Erythroblast (primary cell): ENCODE results near the gene VRK3.
"Not testable (repeated sequence)": the region's sequence is repeated elsewhere in the genome, so short reads cannot be mapped to it uniquely, and the experiment has no call there.

Source experiments
- DNase-seq, 2 experiments: peaks; one replicate each; lab custom pipeline; 2025; lab: John Stamatoyannopoulos, UW
- GATA1 ChIP-seq: IDR thresholded peaks from 2 replicates; pipeline ENCODE4 v1.6.1; 2011; ENCODE audit warnings: low read depth, mild to moderate bottlenecking, control low read depth, low read length, moderate library complexity
- POLR2A ChIP-seq: IDR thresholded peaks from 2 replicates; pipeline ENCODE4 v1.6.1; 2011; ENCODE audit warnings: mild to moderate bottlenecking, low read length

VRK3 gene

GRCh38 chr19:49968279-49968922 lies 56.8 kb downstream of the VRK3 start:
- no peak for TF ChIP-seq POLR2A
- no peak for TF ChIP-seq GATA1
- DNase-seq: no peak

GRCh38 chr19:49960980-49961379 lies 64.2 kb downstream of the VRK3 start, which contains the start of gene SIGLEC11:
Gene SIGLEC11, minus strand, starts transcription at chr19:49961172. Its CDS starts 91 bp downstream, at chr19:49961081.
- DNase-seq: not testable (repeated sequence)

DNA sequence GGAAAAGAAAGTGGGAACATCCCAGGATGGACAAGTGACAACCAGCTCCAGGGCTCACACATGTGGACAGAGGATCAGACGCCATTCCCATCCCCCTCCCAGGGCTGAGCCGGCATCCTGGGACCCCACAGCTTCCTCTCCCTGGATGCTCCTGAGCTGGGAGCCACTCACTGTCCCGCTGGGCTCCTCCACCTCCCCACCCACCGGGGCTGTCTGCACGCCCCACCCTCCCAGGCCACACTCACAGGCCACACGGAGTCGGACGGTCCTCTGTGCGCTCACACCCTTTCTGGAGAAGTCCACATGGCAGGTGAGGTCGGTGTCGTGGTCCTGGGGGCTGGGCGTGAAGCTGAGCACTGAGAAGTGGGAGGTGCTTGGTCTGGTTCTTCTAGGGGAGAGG lies 65.3 kb downstream of the VRK3 start:
- not testable (repeated sequence) for DNase-seq

- not testable (repeated sequence) for DNase-seq
These were observed 66.6 kb downstream of the VRK3 start for GRCh38 chr19:49958596-49958995.

DNA sequence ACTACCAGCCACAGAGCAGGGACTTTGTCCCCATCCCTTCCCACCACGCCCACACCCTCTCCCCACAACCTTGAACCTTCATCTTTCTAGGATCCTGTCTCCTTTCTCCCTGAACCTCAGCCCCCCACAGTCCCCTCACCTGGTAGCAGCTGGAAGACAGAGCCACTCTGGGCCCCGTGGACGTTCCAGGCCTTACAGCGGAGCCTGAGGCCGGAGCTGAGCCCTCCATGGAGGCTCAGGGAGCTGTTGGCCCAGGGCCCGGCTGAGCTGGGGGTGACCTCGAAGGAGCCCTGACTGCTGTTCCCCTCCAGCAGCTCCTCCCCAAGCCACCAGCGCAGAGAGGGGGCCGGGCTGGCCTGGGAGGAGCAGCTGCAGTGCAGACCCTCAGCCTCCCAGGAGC lies 67.0 kb downstream of the VRK3 start:
- not testable (repeated sequence) for DNase-seq

DNA sequence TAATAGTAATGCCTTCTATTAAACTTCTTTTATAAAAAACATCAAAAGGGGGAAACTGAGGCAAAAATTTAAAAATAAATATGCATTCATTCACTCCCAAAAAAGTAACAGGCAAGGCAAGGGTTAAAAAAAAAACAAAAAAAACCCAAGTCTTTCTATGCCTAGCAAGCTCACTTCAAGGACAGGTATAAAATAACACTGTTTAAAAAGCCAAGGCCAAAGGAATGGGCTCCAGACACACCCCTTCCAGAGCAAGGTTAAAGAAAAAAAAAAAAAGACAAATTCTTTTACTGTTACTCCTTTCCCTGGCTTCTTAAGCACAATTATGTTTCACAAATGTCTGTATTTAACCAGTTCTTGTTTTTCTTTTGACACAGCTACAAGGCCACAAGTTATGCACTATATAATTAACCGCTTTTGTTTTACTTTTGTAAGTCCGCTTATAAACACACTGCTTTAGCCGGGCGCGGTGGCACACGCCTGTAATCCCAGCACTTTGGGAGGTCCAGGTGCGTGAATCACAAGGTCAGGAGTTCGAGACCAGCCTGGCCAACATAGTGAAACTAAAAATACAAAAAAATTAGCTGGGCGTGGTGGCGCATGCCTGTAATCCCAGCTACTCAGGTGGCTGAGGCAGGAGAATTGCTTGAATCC lies 67.8 kb downstream of the VRK3 start:
- no peak for TF ChIP-seq GATA1
- no peak for TF ChIP-seq POLR2A
- no peak for DNase-seq

DNA sequence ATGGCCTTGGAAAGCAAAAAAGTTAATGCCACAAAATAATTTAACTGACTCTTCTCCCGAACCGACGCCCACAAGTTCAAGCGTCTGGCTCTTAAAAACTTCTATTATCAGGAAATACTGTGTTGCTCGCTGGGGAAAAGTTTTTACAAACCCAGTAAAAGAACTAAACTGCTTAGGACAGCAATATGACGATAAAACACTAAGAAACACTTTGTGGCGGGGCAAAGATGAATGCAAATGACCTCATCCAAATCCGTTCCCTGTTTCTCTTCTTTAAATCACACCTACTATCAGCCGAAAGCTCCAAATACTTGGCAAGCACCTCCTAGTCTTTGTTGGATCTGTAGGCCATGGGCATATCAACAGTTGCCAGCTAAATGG lies 69.1 kb downstream of the VRK3 start:
- DNase-seq: no peak
- no peak for TF ChIP-seq POLR2A
- no peak for TF ChIP-seq GATA1

- no peak for DNase-seq
- no peak for TF ChIP-seq POLR2A
- no peak for TF ChIP-seq GATA1
These were observed 70.2 kb downstream of the VRK3 start for GRCh38 chr19:49954933-49955332.

- TF ChIP-seq GATA1: no peak
- TF ChIP-seq POLR2A: no peak
- DNase-seq: no peak
These were observed 70.9 kb downstream of the VRK3 start for GRCh38 chr19:49954092-49954829.

DNA sequence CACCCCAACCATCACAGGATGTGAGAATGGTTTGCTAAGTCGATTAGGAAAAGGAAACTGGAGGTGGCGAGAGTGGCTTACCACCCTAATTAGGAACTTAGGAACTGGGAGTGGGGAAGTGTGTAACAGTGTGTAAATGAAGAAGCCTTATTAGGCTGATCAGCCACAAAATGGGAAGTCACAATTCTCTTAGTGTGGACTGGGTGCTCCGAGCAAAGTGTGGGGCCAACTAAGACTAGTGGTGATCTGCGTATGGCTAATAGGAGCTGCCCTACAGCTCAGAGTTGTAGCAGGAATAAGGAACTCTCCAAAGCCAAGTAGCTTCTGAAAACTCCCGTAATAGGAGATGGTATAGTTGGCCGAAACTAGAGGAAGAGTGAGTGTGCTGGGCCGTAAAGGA lies 71.8 kb downstream of the VRK3 start:
- no peak for DNase-seq
- TF ChIP-seq GATA1 (no peak), POLR2A (no peak)

DNA sequence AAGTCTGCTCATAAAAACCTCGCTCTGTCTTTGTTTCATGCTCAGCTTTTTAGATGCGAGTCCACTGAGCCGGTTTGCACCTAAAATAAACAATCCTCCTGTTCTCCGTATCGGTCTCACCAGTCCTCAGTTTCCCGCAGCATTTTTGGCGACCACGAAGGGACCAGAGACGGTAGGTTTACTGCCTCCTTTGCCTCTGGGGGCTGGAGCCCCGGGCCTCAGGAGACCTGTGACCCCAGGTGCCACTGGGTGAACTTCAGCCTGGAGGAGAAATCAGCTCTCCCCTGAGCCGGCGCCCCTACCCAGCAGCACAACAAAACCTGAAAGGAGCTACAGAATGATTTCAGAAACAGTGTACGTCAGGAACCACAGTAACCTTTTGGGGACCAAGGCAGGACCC lies 72.3 kb downstream of the VRK3 start:
- TF ChIP-seq POLR2A: no peak
- TF ChIP-seq GATA1: no peak
- DNase-seq: no peak

DNA sequence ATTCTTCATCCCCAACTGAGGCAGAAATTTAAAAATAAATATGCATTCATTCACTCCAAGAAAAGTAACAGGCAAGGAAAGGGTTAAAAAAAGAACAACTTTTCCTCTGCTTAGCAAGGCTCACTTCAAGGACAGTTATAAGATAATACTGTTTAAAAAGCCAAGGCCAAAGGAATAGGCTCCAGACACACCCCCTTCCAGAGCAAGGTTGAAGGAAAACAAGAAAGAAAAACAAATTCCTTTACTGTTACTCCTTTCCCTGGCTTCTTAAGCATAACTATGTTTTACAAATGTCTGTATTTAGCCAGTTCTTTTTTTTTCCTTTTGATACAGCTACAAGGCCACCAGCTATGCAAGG lies 72.7 kb downstream of the VRK3 start:
- TF ChIP-seq POLR2A: no peak
- no peak for TF ChIP-seq GATA1
- no peak for DNase-seq

DNA sequence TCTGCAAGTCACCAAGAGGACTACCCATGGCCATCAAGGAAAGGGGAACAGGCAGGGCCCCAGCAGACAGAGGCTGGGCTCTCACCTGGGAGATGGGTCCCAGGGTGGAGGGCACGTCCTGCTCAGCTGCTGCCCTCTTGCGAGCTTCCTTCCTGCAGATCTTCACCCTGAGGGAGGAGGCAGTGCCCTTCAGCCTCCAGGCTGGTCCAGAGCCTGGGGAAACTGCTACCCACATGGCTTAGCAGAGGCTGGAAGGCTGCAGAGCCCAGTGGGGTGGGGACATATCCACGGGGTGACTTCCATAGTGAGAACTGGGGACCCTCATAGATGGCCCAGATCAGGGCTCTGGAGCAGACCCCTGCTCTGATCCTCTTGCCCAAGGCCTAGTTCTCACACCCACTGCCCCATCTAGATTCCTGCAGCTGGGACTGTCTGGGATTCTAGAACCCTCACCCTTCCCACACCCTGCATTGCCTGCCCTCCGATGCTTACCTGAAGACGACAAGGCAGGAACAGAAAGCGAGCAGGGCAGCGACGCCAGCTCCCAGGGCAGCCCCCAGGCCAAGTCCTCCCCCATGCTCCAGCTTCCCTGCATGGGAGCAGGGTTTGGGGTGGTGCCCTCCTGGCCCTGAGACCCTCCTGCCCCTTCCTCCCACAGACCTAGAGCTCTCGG lies 73.2 kb downstream of the VRK3 start:
- TF ChIP-seq POLR2A (no peak), GATA1 (no peak)
- no peak for DNase-seq

GRCh38 chr19:49950956-49951526 lies 74.1 kb downstream of the VRK3 start:
- no peak for DNase-seq
- TF ChIP-seq POLR2A: no peak
- TF ChIP-seq GATA1: no peak

GRCh38 chr19:49950590-49950948 lies 74.6 kb downstream of the VRK3 start:
- TF ChIP-seq POLR2A (no peak), GATA1 (no peak)
- DNase-seq: no peak
